MM.1S (cell line): Measurements from ENCODE around the gene ADAMTSL3.

Source experiments
- EZH2 ChIP-seq: fragments of 300-600 bp; sonication (generic); optimal IDR thresholded peaks from 2 replicates; pipeline ENCODE3; 2017; ENCODE audit warnings: low read depth, mild to moderate bottlenecking, antibody characterized with exemption, low read length, mixed read lengths
- TF ChIP-seq, protein P1 (sequence below): fragments of 300-600 bp; sonication (generic); IDR thresholded peaks from 2 replicates; pipeline ENCODE4 v1.5.1; 2016; ENCODE audit warnings: antibody characterized with exemption, low read length, mixed read lengths

GRCh38 chr15:83970295-83970890, 316.5 kb downstream of the ADAMTSL3 start:
- TF ChIP-seq, protein P1, sequence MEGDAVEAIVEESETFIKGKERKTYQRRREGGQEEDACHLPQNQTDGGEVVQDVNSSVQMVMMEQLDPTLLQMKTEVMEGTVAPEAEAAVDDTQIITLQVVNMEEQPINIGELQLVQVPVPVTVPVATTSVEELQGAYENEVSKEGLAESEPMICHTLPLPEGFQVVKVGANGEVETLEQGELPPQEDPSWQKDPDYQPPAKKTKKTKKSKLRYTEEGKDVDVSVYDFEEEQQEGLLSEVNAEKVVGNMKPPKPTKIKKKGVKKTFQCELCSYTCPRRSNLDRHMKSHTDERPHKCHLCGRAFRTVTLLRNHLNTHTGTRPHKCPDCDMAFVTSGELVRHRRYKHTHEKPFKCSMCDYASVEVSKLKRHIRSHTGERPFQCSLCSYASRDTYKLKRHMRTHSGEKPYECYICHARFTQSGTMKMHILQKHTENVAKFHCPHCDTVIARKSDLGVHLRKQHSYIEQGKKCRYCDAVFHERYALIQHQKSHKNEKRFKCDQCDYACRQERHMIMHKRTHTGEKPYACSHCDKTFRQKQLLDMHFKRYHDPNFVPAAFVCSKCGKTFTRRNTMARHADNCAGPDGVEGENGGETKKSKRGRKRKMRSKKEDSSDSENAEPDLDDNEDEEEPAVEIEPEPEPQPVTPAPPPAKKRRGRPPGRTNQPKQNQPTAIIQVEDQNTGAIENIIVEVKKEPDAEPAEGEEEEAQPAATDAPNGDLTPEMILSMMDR = no peak
- no peak for TF ChIP-seq EZH2
